Lung (tissue), 12 donors: ENCODE results near the gene FHL1. TPM values are rescaled to one million over a fixed set of nuclear protein-coding genes. Genes with fewer than 3 reads are reported as not detected.

Source experiments
- ATAC-seq: fragments of 200-7000 bp; cut with Tn5 transposase; one replicate; pipeline ENCODE4 v1.9.1; 2020; ENCODE audit warnings: moderate number of reproducible peaks; ENCODE audit not compliant: insufficient read depth, low FRiP score
- DNase-seq, 3 donors: peaks; one replicate each; pipeline ENCODE4 v3.0.0-alpha.2; 2013 to 2017
- H3K27ac ChIP-seq, 2 donors: one replicate each; pipeline ENCODE4 v1.5.1; 2013; ENCODE audit warnings: mild to moderate bottlenecking in 2 of 2, moderate library complexity in 2 of 2, control low read depth in 1 of 2, inconsistent platforms in 1 of 2, low read depth in 1 of 2, low read length in 1 of 2
- H3K27me3 ChIP-seq, 3 donors: one replicate each; pipeline ENCODE4 v1.5.1; 2013; ENCODE audit warnings: low read length in 2 of 3; ENCODE audit not compliant: control insufficient read depth in 3 of 3, insufficient read depth in 3 of 3
- H3K36me3 ChIP-seq, 4 donors: one replicate each; pipeline ENCODE4 v1.5.1; 2013; ENCODE audit warnings: low read length in 4 of 4, mild to moderate bottlenecking in 1 of 4, moderate library complexity in 1 of 4; ENCODE audit not compliant: control insufficient read depth in 4 of 4, insufficient read depth in 4 of 4
- H3K4me1 ChIP-seq, 5 donors: one replicate each; pipeline ENCODE4 v1.5.1; 2013; ENCODE audit warnings: low read length in 5 of 5, mild to moderate bottlenecking in 2 of 5, moderate library complexity in 1 of 5; ENCODE audit not compliant: control insufficient read depth in 5 of 5, insufficient read depth in 5 of 5
- H3K4me3 ChIP-seq: one replicate; pipeline ENCODE4 v1.5.1; 2013; ENCODE audit warnings: mild to moderate bottlenecking, control low read depth, moderate library complexity
- H3K9ac ChIP-seq, 2 donors: one replicate each; pipeline ENCODE4 v1.5.1; 2013; ENCODE audit warnings: low read length in 2 of 2, control low read depth in 1 of 2; ENCODE audit not compliant: insufficient read depth in 1 of 2
- H3K9me3 ChIP-seq, 4 donors: one replicate each; pipeline ENCODE4 v1.5.1; 2013; ENCODE audit warnings: low read length in 3 of 4, mild to moderate bottlenecking in 1 of 4, moderate library complexity in 1 of 4; ENCODE audit not compliant: control insufficient read depth in 4 of 4, insufficient read depth in 3 of 4
- CTCF ChIP-seq: IDR thresholded peaks from 2 replicates; pipeline ENCODE4 v1.5.1; 2012; ENCODE audit warnings: mild to moderate bottlenecking; ENCODE audit errors: control extremely low read depth, extremely low read depth
- WGBS, 2 donors: extraction: QIAGEN DNeasy Blood & Tissue Kit; methylation state at CpG; one replicate each; pipeline ENCODE4 v1.1.7; 2013; 5-methylcytosine and 5-hydroxymethylcytosine counted together
- polyA plus RNA-seq, 2 donors: library from polyadenylated mRNA; stranded (reverse); fragments of 200-250 nt; gene quantifications; one replicate each; pipeline ENCODE4 v1.2.1, GENCODE V29; 2013
- total RNA-seq, 2 donors: library from RNA; depleted of rRNA in 1 of 2; stranded (reverse); fragments of >200 nt in 1 of 2; gene quantifications; one replicate each; pipeline ENCODE4 v1.2.1, GENCODE V29; 2014 to 2021
- donor health status: control.
- donor health status: control.
- donor health status: Bipolar disorder and iron deficiency.
- donor health status: healthy.
- donor health status: DM: yes; HTN: yes; CAD: no.

FHL1 gene
- total and polyA plus RNA-seq, 4 donors = 49.6 to 313 (median 150) TPM

GRCh38 chrX:136227074-136227473 lies 79.7 kb downstream of the FHL1 start:
- H3K9ac ChIP-seq = no peak overlapping the region
- DNase-seq (no peak), ATAC-seq (no peak)
- H3K4me3 ChIP-seq = no peak overlapping the region
- TF ChIP-seq CTCF = no peak
- H3K27me3 ChIP-seq = peaks cover 0 to 21% (median 7%) of the 10 kb centered on the region in 3 donors
- H3K4me1 ChIP-seq = no peaks in the 10 kb centered on the region
- H3K36me3 ChIP-seq = peaks cover 4 to 7% (median 6%) of the 10 kb centered on the region in 4 donors
- no peak overlapping the region for H3K27ac ChIP-seq
- H3K9me3 ChIP-seq = no peaks in the 10 kb centered on the region

- WGBS, 2 donors = 39 to 72% methylated on average over 8 of the region's 8 CpGs
- ATAC-seq = no peak
- peaks cover 0 to 24% (median 8%) of the 10 kb centered on the region in 3 donors for H3K27me3 ChIP-seq
- peaks cover 4 to 7% (median 4%) of the 10 kb centered on the region in 4 donors for H3K36me3 ChIP-seq
- H3K4me3 ChIP-seq = no peak overlapping the region
- no peak for DNase-seq
- no peaks in the 10 kb centered on the region for H3K9me3 ChIP-seq
- H3K4me1 ChIP-seq = no peaks in the 10 kb centered on the region
- no peak for TF ChIP-seq CTCF
- H3K9ac ChIP-seq = no peak overlapping the region
- H3K27ac ChIP-seq = no peak overlapping the region
These were observed 80.9 kb downstream of the FHL1 start for GRCh38 chrX:136227948-136228838.

- WGBS, 2 donors = 55 to 67% methylated on average over 3 of the region's 3 CpGs
- no peak overlapping the region for H3K4me3 ChIP-seq
- H3K27ac ChIP-seq = no peak overlapping the region
- no peaks in the 10 kb centered on the region for H3K9me3 ChIP-seq
- no peak for DNase-seq
- no peak for TF ChIP-seq CTCF
- H3K27me3 ChIP-seq = peaks cover 0 to 24% (median 8%) of the 10 kb centered on the region in 3 donors
- peaks cover 4 to 7% (median 4%) of the 10 kb centered on the region in 4 donors for H3K36me3 ChIP-seq
- H3K9ac ChIP-seq = no peak overlapping the region
- H3K4me1 ChIP-seq = no peaks in the 10 kb centered on the region
- ATAC-seq = no peak
These were observed 81.5 kb downstream of the FHL1 start for GRCh38 chrX:136228839-136229207.
